Stimulated activated CD8-positive, alpha-beta memory T cell treated with anti-CD3 and anti-CD28 coated beads, Interleukin-12 subunit alpha, Interleukin-12 subunit beta, amount 100 ng/mL, for 1 hour (primary cell): ENCODE results near the gene PMEPA1.

Source experiments
- DNase-seq: peaks from one replicate; pipeline ENCODE4 v3.0.0-alpha.2; 2020; ENCODE audit warnings: low read depth

Gene PMEPA1

DNA sequence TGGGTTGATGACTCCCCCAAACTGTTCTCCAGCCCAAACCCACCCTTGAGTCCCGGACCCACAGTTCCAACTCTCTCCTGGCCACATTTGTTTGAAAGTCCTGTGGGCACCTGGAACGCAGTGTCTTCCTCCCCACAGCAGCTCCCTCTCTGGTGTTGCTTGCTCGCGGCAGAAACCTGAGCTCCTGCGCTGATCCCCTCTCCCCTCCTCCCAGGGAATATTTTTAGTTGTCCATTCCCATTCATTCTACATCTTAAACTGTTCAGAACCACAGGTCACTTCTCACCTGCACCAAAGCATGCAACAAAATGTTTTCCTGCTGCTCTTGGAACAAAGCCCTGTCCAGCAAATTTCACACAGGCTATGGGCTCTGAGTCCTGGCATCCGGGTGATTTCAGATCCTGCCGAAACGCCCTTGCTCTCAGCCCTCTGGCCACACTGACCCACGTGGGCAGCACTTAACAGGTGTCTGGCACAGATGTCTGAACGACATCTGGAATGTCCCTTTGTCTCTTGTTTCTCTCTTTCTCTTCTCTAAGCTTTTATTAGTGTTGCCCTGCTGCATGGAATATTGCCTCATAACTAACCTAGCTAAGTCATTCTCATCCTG lies 27.0 kb upstream of the PMEPA1 start:
- DNase-seq: no peak

DNA sequence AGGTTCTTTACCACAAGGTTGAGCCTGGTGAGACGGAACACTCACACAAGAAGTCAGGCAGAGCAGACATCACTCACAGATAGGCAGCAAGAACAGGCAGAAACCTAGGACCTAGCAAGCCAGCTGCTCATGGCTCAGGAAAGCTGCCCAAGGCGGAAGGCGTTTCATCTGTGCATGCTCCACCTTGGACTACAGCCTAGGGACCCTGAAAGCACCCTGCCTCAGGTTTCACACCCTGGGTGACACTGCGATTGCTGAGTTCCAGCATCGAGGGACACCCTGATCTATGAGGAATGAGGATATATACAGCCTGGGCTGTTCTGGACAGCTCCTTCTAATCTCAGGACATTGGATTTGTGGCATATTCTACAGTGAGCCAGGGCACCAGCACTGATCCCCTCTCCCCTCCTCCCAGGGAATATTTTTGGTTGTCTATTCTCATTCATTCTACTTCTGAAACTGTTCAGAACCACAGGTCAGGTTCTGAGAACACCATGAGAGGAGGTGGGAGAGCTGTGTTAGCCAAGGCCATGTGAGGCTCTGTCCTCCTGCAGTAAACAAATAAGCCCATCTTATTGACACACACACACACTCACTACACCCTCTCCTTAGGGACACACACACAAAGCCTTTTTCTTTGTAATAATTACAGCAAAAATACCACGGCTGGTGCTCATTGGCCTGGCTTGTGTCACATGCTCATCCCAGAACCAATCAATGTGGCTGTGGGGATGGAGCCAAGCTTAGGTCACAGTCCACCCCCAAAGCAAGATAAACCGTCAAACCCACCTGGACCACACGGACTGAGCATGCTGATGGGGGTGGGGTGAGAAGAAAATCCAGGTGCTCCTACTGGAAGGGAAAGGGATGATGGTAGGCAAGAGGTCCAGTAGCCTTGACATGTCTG lies 26.3 kb upstream of the PMEPA1 start:
- DNase-seq: no peak

DNA sequence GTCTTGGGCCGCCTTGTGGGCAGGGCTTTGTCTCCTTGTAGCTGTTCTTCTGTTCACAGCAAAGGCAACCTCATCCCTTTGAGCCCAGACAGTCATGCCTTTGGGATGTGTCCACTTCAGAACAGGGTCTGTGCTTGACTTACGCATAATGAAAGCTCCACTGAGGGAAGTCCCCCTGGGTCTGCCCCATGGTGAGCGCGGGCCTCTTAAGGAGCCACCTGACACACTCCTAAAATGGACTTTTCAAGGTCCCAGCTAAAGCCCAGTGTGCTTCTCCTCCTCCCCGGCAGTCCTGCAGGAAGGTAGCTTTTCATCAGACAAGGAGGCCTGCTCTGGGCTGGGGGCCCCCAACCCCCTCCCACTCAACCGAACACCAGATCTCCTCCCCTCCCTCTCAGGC lies 24.9 kb upstream of the PMEPA1 start:
- DNase-seq: no peak

DNA sequence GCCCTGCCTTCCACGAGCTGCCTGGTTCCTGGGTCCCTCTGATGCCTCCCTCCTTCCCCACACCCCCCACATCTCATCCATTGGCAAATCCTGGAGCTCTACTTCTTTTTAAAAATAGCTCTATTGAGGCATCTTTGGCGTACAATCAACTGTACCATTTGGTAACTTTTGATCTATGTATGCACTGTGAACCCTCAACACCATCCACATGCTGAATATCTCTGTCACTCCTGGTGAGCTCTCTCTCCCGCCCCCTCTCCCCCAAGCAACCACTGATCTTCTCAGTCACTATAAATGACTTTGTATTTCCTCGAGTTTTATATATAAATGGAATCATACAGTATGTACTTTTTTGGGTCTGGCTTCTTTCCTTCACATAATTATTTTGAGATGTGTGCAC lies 22.4 kb upstream of the PMEPA1 start:
- DNase-seq: no peak

DNA sequence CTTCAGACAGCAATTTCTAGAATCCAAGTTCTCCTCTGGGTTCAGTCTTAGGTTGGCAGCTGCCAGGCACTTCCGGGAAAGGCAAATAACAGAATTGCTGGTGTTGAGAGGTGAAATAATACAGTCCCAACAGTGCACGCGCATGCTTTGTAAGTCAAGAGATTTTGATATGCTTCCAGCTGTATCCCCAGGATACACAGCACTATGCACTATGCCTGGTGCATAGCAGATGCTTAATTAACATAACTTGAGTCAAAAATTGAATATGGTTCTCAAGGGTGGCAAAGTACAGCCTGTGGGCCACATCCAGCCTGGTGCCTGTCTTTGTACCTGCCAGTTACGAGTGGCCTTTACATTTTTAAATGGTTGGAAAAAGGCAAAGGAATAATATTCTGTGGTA lies 18.9 kb upstream of the PMEPA1 start:
- DNase-seq: no peak

DNA sequence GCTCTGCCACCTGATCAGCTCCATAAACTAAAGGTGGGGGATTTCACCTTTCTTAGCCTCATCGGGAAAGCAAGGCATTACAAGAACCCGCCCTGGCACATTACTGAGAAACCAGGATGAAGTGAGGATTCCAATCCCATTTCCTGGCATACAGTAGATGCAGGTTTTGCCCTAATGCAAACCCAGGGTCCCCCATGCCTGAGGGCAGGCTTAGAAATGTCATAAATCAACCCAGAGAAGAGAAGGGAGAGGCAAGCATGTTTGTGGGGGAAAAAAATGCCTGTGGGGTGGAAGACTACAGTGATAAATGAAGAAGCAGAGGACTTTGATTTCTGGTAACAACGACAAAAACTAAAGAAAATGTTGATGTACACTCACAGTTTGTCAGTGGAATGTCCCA lies 18.0 kb upstream of the PMEPA1 start:
- DNase-seq: no peak

DNA sequence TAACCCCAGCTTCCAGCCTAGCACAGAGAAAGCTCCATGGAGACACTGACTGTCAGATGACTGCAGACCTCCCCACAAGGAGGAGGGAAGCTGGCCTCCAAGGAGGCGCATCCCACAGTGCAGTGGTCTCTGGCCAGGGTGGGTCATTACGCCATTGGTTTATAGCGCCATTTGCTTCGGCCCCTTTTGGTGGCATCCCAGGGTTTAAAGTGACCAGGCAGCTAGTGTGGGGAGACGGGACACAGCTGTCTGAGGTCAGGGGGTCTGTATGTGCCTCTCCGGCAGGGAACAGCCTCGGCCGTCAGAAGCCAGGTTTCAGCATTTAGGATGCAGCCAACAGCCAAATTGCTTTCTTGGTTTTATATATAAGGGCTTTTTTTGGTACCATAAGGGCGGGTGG lies 15.8 kb upstream of the PMEPA1 start:
- DNase-seq: no peak

DNA sequence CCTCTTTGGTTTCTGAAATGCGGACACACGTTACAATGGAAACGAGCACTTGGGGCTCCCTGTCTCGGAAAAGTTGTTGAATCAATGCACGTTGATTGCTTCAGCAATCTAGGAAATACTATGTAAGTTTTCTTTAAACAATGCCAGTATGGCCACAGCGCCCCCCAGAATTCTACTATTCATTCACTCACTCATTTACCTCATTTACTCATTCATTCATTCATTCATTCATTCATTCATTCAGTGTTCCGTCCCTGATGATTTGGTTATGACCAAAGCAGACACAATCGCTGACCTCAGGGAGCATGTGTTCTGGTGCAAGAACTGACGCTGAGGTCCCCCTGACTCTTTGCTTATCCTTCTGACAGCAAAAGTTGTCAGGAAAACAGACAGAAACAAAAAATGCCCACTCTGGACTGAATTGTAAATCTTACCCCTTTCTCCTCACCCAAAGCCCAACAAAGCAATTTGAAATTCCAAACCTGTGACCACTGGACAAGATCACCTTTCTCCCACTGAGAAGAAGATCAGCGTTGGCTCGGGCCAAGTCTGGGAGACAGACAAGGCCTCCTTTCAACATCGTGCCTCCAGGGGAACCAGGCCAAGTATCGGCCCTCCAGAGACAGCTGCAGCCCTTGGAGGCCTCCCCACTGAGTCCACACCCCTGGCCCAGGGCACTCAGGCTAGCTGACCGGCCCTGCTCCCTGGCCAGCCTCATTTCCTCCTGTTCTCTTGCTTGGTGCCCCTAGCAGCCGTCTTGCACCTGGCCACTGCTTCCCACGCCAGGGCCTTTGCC lies 15.0 kb upstream of the PMEPA1 start:
- no peak for DNase-seq

DNA sequence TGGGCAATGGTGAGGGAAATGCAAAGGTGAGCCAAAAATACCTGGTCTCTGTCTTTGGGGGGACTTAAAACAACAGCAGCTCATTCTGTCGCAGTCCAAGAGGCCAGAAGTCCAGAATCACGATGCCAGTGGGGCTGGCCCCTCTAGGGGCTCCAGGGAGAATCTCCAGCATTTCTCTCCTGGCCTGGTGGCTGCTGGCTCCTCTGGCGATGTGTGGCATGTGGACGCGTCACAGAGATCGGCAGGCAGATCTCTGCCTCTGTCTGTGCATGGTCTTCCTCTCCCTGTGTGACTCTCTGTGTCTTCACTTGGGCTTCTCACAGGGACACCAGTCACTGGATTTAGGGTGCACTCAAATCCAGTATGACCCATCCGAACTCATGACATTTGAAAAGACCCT lies 14.0 kb upstream of the PMEPA1 start:
- DNase-seq: no peak

DNA sequence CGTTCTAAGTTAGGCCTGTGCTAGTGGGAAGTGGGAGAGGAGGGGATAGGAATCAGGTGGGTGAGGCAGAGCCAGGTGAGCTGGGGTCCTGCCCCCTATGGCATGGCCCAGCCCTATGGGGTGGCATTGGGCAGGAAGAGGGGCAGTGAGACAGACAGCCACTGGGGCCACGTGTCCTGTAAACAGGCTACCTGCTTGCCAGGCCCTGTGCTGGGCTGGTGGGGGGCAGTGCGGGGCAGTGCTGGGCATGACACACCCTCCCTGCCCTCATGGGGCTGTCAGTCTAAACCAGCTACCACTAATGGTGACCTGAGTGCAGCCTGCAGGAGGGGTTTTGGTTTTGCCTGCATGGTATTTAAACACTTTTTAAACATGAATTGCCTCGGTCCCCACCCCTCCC lies 10.1 kb upstream of the PMEPA1 start:
- DNase-seq: no peak

DNA sequence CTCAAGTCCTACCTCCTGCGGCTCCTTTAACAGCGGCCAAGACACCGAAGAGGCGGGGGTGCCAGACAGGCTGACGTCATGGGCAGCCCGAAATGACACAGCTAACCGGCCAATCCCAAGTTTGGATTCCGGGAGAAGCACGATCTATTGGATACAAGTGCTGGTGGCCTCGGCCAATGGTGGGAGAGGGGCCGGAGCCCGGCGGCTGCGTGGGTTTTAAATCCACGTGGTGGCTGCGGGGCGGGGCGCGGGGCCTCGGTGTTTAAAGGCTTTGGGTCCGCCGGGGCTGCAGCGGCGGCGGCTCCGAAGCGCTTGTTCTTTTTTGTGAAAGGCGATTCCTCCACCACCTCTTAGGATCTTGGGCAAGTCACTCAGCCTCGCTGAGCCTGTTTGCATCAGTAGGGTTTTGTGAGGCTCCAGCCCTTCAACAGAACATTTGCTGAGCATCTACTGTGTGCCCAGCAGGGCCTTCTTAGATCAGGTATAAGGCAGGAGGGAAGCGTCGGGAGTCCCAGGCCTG lies 8.7 kb upstream of the PMEPA1 start:
- DNase-seq: peak; percentile 78

DNA sequence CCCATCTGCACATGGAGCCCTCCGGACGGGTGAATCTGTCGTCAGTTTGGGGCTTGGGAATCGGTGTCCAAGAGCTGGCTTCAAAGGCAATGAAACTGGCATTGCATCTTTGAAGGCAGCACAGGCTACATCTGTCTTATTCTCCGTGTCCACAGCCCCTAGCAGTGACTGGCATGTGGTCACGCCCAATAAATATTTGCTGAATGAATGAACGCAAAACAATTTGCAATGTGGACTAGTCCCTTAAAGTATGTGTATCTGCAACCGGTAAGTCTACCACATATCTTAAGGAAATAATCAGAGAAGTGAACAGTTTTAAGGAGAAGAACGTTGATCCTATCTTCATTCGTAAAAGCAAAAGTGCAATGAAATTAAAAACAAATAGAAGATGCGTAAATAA lies 8.0 kb upstream of the PMEPA1 start:
- no peak for DNase-seq

DNA sequence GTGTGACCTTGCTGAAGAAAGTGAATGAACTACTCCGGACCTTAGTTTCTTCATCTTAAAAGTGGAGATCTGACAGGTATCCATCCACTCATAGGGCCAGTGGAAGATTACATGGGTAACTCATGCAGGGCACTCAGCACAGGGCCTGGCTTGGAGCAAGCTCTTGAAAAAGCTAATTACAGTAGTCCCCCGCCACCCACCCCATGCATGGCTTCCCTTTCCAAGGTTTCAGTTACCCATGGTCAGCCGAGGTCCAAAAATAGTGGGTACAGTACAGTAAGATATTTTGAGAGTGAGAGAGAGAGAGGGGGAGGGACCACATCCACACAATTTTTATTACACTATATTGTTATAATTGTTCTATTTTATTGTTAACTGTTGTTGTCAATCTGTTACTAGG lies 7.1 kb upstream of the PMEPA1 start:
- no peak for DNase-seq

DNA sequence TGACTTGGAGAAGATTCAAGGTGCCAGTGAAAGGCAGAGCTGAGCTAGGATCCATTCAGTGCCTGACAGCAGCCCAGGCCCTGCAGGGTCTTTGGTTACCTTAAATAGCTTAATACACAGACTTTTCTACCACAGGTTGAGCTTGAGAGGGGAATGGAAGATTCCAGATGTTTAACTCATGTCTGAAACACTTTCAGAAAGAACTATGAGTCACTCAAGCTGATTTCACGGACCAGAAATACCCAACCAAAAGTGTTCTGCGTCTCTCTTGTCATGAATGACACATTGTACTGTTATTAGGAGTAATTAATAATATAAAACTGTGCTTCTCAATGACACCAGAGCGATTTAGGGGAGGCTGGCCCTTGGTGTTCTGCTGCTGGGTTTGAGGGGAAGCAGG lies 6.4 kb upstream of the PMEPA1 start:
- no peak for DNase-seq

DNA sequence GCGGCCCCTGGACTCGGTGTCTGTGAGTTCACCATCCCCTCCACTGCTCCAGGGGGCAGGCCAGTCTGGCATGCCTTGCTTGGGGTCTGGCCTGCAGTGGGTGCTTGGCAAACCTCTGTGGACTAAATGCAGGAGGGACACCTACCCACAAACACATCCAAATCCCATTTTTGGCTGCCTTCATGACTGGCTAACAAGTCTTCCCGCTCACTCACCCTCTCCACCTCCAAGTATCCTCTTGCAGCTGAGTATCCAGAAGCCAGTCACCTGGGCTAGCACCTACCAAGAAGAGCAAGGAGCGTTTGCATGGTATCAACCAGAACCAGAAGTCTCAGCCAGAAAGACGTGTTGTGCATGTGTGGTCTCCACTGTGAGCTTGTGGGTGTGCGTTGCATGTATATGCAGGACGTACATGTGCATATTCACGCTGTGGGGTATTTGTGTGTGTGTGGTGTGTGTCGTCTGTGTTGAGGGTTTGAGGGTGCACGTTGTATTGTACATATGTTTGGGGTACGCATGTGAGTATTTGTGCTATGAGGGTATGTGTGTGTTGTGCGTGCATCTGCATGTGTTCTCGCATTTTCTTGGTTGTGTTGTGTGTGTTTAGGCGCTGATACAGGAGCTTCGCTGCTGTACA lies 5.6 kb upstream of the PMEPA1 start:
- DNase-seq: no peak

DNA sequence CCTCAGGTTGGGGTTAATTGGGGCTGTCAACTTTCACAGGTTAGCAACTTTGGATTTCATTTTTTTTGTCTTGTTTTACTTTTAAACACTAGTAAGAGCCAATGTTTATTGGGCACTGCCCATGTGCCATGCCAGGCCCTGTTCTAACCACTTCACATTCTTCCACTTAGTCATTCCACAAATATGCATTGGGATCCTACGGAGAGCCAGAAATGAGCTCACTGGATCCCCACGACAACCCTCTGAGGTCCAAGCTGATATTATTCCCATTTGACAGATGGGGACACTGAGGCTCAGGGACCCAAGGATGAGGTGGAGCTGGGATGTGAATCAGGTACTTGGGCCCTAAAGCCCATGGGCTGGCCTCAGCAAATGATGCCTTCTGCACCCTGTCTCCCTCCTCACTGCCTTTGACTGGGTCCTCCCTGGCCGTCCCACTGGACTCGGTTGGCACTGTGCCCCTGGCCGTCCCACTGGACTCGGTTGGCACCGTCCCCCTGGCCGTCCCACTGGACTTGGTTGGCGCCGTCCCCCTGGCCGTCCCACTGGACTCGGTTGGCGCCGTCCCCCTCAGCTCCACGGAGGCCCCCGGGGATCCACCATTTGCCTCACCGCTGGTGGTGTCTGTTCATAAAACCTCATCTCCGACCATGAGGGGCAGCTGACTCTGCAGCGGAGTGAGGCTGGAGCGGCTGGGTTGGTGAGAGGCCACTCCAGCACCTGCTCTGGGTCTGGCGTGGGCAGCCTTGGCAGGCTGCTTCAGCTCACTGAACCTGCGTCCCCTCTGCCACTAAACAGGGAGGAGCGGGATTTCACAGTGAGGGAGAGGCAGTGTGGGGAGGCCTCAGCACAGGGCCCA lies 4.8 kb upstream of the PMEPA1 start:
- no peak for DNase-seq

DNA sequence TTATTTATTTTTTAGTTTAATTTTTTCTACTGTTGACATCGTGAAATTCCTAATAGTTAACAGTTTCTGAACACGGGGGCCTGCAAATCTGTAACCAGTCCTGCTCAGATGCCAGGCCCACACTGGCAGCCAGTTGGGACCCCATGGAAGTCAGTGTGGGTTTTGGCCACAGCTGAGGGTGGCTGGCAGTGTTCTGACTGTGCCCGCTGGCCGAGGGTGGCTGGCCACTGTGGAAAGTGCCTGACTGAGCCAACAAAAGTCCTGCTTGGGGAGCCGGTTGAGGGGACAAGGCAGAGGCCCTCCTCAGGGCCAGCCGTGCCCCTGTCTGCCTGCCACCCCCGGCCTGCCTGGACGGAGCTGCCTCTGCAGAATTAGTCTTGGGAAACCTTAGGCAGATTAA lies 4.1 kb upstream of the PMEPA1 start:
- DNase-seq: no peak

DNA sequence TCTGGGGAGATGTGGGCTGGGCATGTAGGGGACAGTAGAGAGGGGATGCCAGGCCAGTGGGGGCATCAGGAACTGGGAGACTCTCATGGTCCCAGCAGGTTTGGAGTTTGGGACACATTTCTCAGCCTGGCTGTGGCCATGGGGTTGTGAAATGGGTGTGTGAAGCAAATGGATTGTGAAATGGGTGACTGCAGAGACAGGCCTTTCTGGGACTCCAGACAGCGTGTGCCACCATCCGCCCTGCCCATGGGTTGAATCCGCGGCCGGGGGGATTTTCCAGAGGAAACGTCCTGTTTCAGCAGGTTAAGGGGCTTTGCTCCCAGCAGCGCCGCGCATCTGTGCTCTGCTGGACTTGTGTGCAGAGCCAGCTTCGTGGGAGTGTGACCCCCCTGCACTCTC lies 3.7 kb upstream of the PMEPA1 start:
- DNase-seq: no peak

DNA sequence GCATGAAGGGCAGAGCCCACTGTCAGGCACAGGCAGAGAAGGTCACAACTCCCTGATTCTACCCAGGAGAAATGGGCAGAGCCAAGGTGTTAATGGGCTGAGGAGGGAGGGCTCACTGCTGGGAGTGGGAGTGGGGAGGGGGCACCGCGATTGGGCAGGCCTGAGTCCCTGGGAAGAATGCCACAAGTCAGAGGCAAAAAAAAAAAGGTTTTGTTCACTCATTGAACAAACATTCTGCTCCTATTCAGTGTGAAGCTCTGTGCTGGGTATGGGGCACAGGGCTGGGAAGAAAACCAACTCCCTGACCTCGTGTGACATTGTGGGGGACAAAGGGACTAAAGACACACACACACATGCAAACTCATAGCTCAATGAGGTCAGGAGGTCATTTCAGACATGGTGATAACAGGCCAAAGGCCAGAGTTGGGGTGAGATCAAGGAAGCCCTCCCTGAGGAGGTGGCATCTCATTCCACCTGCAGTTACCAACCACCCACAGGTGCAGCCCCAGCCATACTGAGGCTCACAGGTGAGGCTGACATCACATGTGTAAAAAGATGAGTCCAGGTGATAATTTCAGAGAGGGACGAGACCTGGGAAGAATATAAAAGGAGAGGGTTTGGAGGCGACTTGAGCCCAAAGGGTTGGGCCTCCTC lies 3.2 kb upstream of the PMEPA1 start:
- no peak for DNase-seq

DNA sequence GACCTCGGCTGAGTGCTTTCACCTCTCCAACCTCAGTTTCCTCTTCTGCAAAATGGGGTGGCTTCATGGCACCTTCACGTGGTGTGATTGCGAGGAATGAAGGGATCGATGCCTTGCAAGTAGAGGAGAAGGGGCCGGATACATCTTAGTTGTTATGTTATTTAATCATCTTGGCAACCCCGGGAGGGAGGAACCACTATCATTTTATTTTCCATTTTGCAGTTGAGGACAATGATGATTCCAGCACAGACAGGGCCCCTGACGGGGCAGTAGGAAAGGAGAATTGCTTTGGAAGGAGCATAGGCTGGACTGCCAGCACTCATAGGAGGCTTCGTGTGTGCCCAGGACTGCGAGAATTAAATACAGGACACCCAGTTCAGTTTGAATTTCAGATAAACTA lies 2.5 kb upstream of the PMEPA1 start:
- DNase-seq: no peak

DNA sequence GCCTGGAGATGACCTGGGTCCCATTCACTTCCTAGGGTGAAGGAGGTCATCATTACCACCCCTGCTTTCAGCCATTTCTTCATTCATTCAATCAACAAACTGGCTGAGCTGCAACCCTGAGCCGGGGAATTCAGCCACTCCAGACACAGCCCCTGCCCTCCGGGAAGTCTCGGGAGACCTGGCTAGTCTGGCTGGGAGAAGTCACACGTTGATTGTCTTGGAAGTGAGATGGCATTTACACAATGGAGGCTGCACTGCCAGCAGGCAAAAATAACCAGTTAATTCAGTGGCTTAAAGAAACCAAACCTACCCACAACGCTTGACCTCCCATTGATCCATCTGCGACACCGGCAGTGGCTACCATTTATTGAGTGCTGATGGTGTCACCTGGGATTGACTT lies 2.0 kb upstream of the PMEPA1 start:
- no peak for DNase-seq
